Epithelial cell of esophagus (primary cell): ENCODE data around the gene PDE8B.
A peak's percentile ranks its signal among the peaks of the same experiment; 100 is the strongest.

Source experiments
- DNase-seq: peaks from one replicate; pipeline ENCODE4 v3.0.0; 2010; ENCODE audit warnings: low read depth
- H3K4me3 ChIP-seq: 2 replicates; pipeline ENCODE4 v1.5.1; 2011; ENCODE audit warnings: mild to moderate bottlenecking, low read length, control low read depth
- TF ChIP-seq, protein P1 (sequence below): IDR thresholded peaks from 2 replicates; pipeline ENCODE4 v1.5.1; 2011; ENCODE audit warnings: low read depth, mild to moderate bottlenecking, low read length, control low read depth, inconsistent platforms; ENCODE audit not compliant: insufficient read depth; ENCODE audit errors: missing control alignments

The PDE8B gene

DNA sequence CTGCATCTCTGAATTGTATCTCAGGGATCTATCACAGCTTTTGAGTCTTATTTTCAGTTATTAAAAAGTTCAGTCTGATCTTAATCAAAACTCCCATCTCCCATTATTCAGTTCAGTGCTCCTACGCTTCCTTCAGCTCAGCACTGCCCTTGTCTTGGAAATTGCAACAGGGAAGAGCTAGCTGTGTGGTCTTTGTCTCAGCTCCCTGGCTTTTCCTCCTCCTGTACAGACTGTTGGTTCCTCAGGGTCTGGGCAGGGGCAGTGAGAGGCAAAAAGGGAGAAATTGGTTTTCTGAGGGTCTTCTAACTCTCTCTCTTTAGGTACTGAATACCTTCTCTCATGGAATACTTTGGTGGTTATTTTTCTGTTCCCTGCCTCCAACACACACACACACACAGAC, 48.2 kb downstream of the PDE8B start:
- TF ChIP-seq, protein P1, sequence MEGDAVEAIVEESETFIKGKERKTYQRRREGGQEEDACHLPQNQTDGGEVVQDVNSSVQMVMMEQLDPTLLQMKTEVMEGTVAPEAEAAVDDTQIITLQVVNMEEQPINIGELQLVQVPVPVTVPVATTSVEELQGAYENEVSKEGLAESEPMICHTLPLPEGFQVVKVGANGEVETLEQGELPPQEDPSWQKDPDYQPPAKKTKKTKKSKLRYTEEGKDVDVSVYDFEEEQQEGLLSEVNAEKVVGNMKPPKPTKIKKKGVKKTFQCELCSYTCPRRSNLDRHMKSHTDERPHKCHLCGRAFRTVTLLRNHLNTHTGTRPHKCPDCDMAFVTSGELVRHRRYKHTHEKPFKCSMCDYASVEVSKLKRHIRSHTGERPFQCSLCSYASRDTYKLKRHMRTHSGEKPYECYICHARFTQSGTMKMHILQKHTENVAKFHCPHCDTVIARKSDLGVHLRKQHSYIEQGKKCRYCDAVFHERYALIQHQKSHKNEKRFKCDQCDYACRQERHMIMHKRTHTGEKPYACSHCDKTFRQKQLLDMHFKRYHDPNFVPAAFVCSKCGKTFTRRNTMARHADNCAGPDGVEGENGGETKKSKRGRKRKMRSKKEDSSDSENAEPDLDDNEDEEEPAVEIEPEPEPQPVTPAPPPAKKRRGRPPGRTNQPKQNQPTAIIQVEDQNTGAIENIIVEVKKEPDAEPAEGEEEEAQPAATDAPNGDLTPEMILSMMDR: no peak
- H3K4me3 ChIP-seq: no peak overlapping the region
- no peak for DNase-seq

DNA sequence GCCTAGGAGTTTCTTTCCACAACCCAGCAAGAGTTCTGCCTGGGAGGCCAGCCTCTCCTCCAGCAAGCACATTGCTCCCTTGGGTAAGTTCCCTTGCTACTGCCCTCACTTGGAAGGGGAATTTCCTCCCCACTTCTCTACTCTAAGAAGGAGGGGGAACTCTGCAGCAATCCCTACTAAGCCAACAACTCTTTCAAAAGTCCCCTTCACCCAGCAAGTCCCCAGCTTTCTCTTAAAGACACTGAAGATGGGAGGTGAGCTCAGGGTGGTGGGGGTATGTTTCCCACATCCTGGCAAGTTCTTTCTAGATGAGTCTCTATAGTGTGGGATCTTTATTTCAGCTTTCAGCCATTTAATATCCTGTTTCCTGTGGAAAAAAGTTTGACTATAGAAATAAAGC, 49.0 kb downstream of the PDE8B start:
- no peak for DNase-seq
- TF ChIP-seq, protein P1: no peak
- no peak overlapping the region for H3K4me3 ChIP-seq

DNA sequence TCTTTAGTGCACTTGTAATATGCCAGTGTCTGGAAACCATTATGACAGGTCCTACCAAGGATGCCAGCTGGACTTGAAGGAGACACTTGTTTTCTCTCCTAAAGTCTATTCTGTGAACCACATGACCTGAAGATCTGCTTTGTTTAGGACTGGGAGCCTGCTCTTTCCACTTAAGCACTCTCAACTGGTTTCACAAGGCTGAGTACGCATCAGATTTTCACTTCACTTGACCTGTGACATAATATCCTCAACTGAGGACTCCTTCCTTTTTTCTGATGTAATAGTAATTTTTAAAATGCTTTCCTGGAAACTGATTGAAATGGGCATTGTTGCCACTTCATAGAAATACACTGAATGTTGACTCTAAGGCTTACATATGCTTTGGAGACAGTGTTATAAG, 52.2 kb downstream of the PDE8B start:
- H3K4me3 ChIP-seq: no peak overlapping the region
- TF ChIP-seq, protein P1: no peak
- no peak for DNase-seq

DNA sequence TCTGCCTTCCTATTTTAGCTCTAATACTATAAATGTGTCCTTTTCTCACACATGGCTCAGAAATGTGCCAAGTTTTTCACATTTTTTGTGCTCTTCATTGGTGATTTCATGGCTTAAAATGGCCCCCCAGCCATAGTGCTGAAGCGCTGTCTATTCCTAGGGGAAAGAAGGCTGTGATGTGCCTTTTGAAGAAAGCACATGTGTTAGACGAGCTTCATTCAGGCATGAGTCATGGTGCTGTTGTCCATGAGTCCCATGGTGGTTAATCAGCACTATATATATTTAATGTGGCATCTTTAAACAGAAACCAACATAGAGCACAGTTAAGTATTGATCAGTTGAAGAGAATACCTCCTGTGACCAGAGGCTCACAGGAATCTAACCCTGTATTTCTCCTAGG, 55.8 kb downstream of the PDE8B start:
- DNase-seq: peak; percentile 17
- TF ChIP-seq, protein P1: no peak
- H3K4me3 ChIP-seq: no peak overlapping the region

DNA sequence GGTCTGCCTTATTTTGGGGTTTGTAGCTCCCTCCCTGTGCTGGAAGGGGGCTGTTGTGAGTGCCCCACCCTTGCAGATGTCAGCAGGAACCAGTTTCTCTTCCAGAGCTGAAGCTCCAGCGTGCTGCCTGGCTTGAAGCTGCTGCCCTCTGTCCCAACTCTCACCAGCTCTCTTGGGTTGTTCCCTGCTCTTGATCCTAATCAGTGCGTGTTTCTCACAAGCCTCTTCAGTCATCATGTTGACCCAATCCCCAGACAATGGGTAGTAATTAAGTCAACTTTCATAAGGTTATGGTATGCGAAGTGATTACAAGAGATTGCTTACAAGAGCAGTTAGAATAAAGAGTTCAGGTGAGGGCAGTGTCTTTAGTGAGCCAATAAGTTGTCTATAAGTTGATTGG, 57.0 kb downstream of the PDE8B start:
- TF ChIP-seq, protein P1: no peak
- no peak overlapping the region for H3K4me3 ChIP-seq
- no peak for DNase-seq

DNA sequence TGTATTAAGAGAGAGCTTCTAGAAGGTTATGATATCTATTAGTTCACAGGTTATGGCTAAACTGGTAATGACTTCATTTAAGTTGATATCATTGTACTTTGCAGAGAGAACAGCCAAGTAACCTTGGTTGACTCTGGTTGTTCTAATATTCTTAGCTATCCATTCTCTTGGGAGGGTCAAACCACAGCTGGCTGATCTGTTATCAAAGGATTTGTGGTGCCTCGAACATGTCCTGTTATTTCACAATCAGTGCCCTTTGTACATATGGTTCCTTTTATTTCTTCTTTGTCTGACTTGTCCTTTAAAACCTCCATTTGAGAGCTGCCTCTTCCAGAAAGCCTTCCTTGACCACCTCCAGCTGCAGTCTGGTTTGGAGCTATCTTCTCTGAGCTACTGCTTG, 61.7 kb downstream of the PDE8B start:
- no peak for DNase-seq
- TF ChIP-seq, protein P1: no peak
- no peak overlapping the region for H3K4me3 ChIP-seq

DNA sequence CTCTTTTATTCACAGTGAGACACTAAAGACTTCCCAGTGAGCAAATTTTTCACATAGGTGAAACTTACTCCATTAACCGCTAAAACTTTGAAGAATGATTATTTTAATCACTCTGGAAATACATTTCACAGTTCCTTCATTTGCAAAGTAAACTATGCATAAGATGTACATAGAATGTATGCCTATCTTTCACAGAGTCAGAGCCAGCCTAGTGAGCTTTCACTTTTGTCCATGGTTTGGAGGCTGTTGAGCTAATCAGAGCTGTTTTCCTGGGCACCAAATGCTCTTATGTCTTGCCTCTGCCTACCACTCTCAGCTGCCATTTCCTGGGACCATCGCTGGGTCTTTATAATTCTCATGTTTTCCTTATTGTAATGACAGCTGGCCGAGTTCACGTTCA, 67.3 kb downstream of the PDE8B start:
- TF ChIP-seq, protein P1: no peak
- no peak for DNase-seq
- no peak overlapping the region for H3K4me3 ChIP-seq
